HG03196 (cell line): ENCODE data around the gene FAM168A.

Source experiments
- ATAC-seq: cut with Tn5 transposase; IDR thresholded peaks from one replicate; pipeline ENCODE4 v1.9.1; 2021; ENCODE audit not compliant: unreplicated experiment

FAM168A gene

GRCh38 chr11:73597956-73598718 is at the start of gene FAM168A:
Gene FAM168A, minus strand, starts transcription at chr11:73598112. Its CDS starts 129,638 bp downstream, at chr11:73468474.
- ATAC-seq: peak; percentile 94

GRCh38 chr11:73647459-73648100 is 49.7 kb upstream of the FAM168A start:
- peak; percentile 74 for ATAC-seq

- no peak for ATAC-seq
These were observed 48.2 kb upstream of the FAM168A start, which contains the start of gene PLEKHB1 for GRCh38 chr11:73645972-73646631. Gene PLEKHB1, plus strand, starts transcription at chr11:73646581. Its CDS starts 28 bp downstream, at chr11:73646609.

- ATAC-seq: no peak
These were observed 47.4 kb upstream of the FAM168A start for GRCh38 chr11:73645121-73645969.

- ATAC-seq: no peak
These were observed 43.8 kb upstream of the FAM168A start for GRCh38 chr11:73641668-73642067.

GRCh38 chr11:73640592-73640991 is 42.7 kb upstream of the FAM168A start:
- ATAC-seq: no peak

GRCh38 chr11:73637012-73637411 is 39.1 kb upstream of the FAM168A start:
- no peak for ATAC-seq

GRCh38 chr11:73636249-73636648 is 38.3 kb upstream of the FAM168A start:
- no peak for ATAC-seq

- no peak for ATAC-seq
These were observed 37.8 kb upstream of the FAM168A start for GRCh38 chr11:73635721-73636120.

- no peak for ATAC-seq
These were observed 36.1 kb upstream of the FAM168A start for GRCh38 chr11:73633999-73634398.

- ATAC-seq: no peak
These were observed 35.1 kb upstream of the FAM168A start for GRCh38 chr11:73632996-73633395.

- ATAC-seq: no peak
These were observed 32.0 kb upstream of the FAM168A start for GRCh38 chr11:73629907-73630306.

GRCh38 chr11:73625696-73626318 is 27.9 kb upstream of the FAM168A start:
- no peak for ATAC-seq

- ATAC-seq: no peak
These were observed 25.8 kb upstream of the FAM168A start for GRCh38 chr11:73623686-73624085.

GRCh38 chr11:73622926-73623593 is 25.1 kb upstream of the FAM168A start:
- no peak for ATAC-seq

- ATAC-seq: no peak
These were observed 16.7 kb upstream of the FAM168A start for GRCh38 chr11:73614591-73614990.

GRCh38 chr11:73612601-73613140 is 14.8 kb upstream of the FAM168A start:
- ATAC-seq: no peak

- ATAC-seq: no peak
These were observed 937 bp upstream of the FAM168A start for GRCh38 chr11:73598719-73599379.

- no peak for ATAC-seq
These were observed 466 bp downstream of the FAM168A start for GRCh38 chr11:73597336-73597955.
